ENCODE data around the gene KRT75. TPM values are rescaled to one million over a fixed set of nuclear protein-coding genes. Genes with fewer than 3 reads are reported as not detected.

The KRT75 gene
- total RNA-seq, 1 donor from 2014 or later, result not detected

DNA sequence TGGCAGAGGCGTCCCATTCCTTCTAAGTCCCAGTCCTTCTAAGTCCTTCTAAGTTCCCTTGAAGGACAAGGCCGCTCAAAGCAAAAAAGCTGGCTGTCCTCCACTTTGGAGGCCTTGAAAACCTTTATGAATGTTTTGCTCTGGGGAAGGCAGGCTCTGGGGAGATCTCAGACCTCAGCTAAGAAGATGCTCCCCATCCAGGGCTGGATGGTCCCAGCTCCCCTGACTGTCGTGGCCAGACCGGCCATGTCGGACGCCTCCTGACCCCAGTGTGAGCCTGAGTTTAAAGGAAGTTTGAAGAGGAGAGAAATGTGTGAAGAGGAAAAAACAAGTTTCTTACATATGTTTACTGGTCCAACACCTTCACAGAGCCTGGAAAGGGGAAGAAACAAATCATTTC lies 54.6 kb downstream of the KRT75 start:
- peaks cover 7% of the 10 kb centered on the region for H3K9me3 Mint-ChIP-seq (ENCODE audit: unreplicated experiment)
- peaks cover 2% of the 10 kb centered on the region for H3K27me3 Mint-ChIP-seq (ENCODE audit: unreplicated experiment)
- no peaks in the 10 kb centered on the region for H3K36me3 Mint-ChIP-seq (ENCODE audit: unreplicated experiment)
- no peak overlapping the region for H3K4me3 Mint-ChIP-seq (ENCODE audit: unreplicated experiment)
- DNase-seq, result no peak
- TF ChIP-seq, protein P1, sequence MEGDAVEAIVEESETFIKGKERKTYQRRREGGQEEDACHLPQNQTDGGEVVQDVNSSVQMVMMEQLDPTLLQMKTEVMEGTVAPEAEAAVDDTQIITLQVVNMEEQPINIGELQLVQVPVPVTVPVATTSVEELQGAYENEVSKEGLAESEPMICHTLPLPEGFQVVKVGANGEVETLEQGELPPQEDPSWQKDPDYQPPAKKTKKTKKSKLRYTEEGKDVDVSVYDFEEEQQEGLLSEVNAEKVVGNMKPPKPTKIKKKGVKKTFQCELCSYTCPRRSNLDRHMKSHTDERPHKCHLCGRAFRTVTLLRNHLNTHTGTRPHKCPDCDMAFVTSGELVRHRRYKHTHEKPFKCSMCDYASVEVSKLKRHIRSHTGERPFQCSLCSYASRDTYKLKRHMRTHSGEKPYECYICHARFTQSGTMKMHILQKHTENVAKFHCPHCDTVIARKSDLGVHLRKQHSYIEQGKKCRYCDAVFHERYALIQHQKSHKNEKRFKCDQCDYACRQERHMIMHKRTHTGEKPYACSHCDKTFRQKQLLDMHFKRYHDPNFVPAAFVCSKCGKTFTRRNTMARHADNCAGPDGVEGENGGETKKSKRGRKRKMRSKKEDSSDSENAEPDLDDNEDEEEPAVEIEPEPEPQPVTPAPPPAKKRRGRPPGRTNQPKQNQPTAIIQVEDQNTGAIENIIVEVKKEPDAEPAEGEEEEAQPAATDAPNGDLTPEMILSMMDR (IDR thresholded peaks at IDR 0.05; ENCODE audit: partially characterized antibody, unreplicated experiment), result no peak
- H3K27ac Mint-ChIP-seq (ENCODE audit: unreplicated experiment), result no peak overlapping the region
- H3K4me1 Mint-ChIP-seq (ENCODE audit: low read depth, unreplicated experiment), result no peaks in the 10 kb centered on the region

DNA sequence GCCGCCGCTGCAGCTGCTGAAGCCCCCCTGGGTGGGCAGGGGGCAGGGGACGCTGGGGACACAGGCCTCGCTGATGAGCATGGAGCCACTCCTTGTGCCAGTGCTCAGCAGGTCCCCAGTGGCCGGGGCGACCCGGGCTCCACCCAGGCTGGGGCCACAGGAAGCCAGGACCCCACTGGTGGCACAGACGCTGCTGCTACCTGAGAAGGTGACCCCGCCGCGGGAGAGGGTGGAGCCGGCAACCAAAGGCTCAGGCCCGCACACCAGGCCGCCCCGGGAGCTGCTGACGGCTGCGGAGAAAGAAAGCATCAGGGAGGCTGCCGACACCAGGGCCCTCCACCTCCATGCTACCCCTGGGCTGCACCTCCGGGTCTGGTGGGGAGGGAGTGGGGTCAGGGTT lies 56.1 kb downstream of the KRT75 start:
- peaks cover 6% of the 10 kb centered on the region for H3K9me3 Mint-ChIP-seq (ENCODE audit: unreplicated experiment)
- H3K4me3 Mint-ChIP-seq (ENCODE audit: unreplicated experiment), result no peak overlapping the region
- no peak overlapping the region for H3K27ac Mint-ChIP-seq (ENCODE audit: unreplicated experiment)
- H3K4me1 Mint-ChIP-seq (ENCODE audit: low read depth, unreplicated experiment), result no peaks in the 10 kb centered on the region
- peaks cover 2% of the 10 kb centered on the region for H3K27me3 Mint-ChIP-seq (ENCODE audit: unreplicated experiment)
- no peaks in the 10 kb centered on the region for H3K36me3 Mint-ChIP-seq (ENCODE audit: unreplicated experiment)
- DNase-seq, result no peak
- TF ChIP-seq, protein P1 (IDR thresholded peaks at IDR 0.05; ENCODE audit: partially characterized antibody, unreplicated experiment), result no peak

DNA sequence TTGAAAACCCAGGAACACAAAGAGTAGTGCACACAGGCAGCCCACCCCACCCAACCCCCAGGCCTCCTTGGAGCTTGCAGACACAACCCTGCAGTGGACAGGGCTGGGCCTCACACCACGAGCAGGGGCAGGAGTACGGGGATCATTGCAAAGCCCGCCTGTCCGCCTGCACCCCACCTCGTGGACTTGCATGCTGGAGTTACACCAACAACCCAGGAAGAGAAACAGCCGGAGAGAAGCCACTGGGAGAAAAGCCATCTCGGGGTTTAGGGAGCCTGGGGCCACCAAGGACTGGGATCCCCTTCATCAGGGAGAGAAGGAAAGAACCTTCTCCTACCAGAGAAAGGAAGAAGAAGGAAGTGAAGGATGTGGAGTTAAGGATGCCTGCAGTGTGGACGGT lies 56.9 kb downstream of the KRT75 start:
- no peaks in the 10 kb centered on the region for H3K4me1 Mint-ChIP-seq (ENCODE audit: low read depth, unreplicated experiment)
- TF ChIP-seq, protein P1 (IDR thresholded peaks at IDR 0.05; ENCODE audit: partially characterized antibody, unreplicated experiment), result no peak
- no peaks in the 10 kb centered on the region for H3K36me3 Mint-ChIP-seq (ENCODE audit: unreplicated experiment)
- no peak for DNase-seq
- H3K27me3 Mint-ChIP-seq (ENCODE audit: unreplicated experiment), result peaks cover 2% of the 10 kb centered on the region
- no peak overlapping the region for H3K27ac Mint-ChIP-seq (ENCODE audit: unreplicated experiment)
- no peak overlapping the region for H3K4me3 Mint-ChIP-seq (ENCODE audit: unreplicated experiment)
- H3K9me3 Mint-ChIP-seq (ENCODE audit: unreplicated experiment), result peaks cover 5% of the 10 kb centered on the region

Other genes starting within 250 kb of the KRT75 start
- not detected for gene KRT80, start 242.4 kb downstream of the KRT75 start, total RNA-seq (ENCODE audit: unreplicated experiment)
- not detected for gene KRT7, start 201.1 kb downstream of the KRT75 start, total RNA-seq (ENCODE audit: unreplicated experiment)
- gene KRT86, start 159.7 kb downstream of the KRT75 start, total RNA-seq (ENCODE audit: unreplicated experiment), result not detected
- not detected for gene KRT81, start 142.8 kb downstream of the KRT75 start, total RNA-seq (ENCODE audit: unreplicated experiment)
- gene KRT83, start 113.0 kb downstream of the KRT75 start, total RNA-seq (ENCODE audit: unreplicated experiment), result not detected
- not detected for gene KRT85, start 66.9 kb downstream of the KRT75 start, total RNA-seq (ENCODE audit: unreplicated experiment)
- gene KRT84, start 48.7 kb downstream of the KRT75 start, total RNA-seq (ENCODE audit: unreplicated experiment), result not detected
- not detected for gene KRT82, start 28.0 kb downstream of the KRT75 start, total RNA-seq (ENCODE audit: unreplicated experiment)
- gene KRT6B, start 17.8 kb upstream of the KRT75 start, total RNA-seq (ENCODE audit: unreplicated experiment), result not detected
- not detected for gene KRT6C, start 39.4 kb upstream of the KRT75 start, total RNA-seq (ENCODE audit: unreplicated experiment)
- not detected for gene KRT6A, start 58.9 kb upstream of the KRT75 start, total RNA-seq (ENCODE audit: unreplicated experiment)
- not detected for gene KRT5, start 86.0 kb upstream of the KRT75 start, total RNA-seq (ENCODE audit: unreplicated experiment)
- gene KRT71, start 118.8 kb upstream of the KRT75 start, total RNA-seq (ENCODE audit: unreplicated experiment), result not detected
- not detected for gene KRT74, start 139.5 kb upstream of the KRT75 start, total RNA-seq (ENCODE audit: unreplicated experiment)
- gene KRT72, start 167.1 kb upstream of the KRT75 start, total RNA-seq (ENCODE audit: unreplicated experiment), result not detected
- gene KRT73, start 184.2 kb upstream of the KRT75 start, total RNA-seq (ENCODE audit: unreplicated experiment), result not detected
- not detected for gene KRT2, start 217.8 kb upstream of the KRT75 start, total RNA-seq (ENCODE audit: unreplicated experiment)
- gene KRT1, start 246.0 kb upstream of the KRT75 start, total RNA-seq (ENCODE audit: unreplicated experiment), result not detected

Data from glutamatergic neuron (in vitro differentiated cells).